HEK293T (cell line): ENCODE measurements around the gene IL17D.

Experiments used
- BHLHE40 ChIP-seq: fragments of 450-650 bp; IDR thresholded peaks from 2 replicates; pipeline ENCODE4 v1.6.1; 2016; ENCODE audit warnings: mild to moderate bottlenecking, moderate library complexity, borderline replicate concordance
- ELF4 ChIP-seq: fragments of 450-650 bp; IDR thresholded peaks from 2 replicates; pipeline ENCODE4 v1.6.1; 2017; ENCODE audit warnings: antibody characterized with exemption
- FOXK2 ChIP-seq: fragments of 450-650 bp; IDR thresholded peaks from 2 replicates; pipeline ENCODE4 v1.6.1; 2016; ENCODE audit warnings: mild to moderate bottlenecking
- FOXM1 ChIP-seq: fragments of 450-650 bp; IDR thresholded peaks from 2 replicates; pipeline ENCODE4 v1.6.1; 2017; ENCODE audit warnings: mild to moderate bottlenecking, borderline replicate concordance
- HDGF ChIP-seq: fragments of 450-650 bp; IDR thresholded peaks from 2 replicates; pipeline ENCODE4 v1.6.1; 2017; ENCODE audit warnings: antibody characterized with exemption, borderline replicate concordance
- LEF1 ChIP-seq: fragments of 450-650 bp; IDR thresholded peaks from 2 replicates; pipeline ENCODE4 v1.6.1; 2017; ENCODE audit warnings: mild to moderate bottlenecking, borderline replicate concordance
- SP1 ChIP-seq: fragments of 450-650 bp; IDR thresholded peaks from 2 replicates; pipeline ENCODE4 v1.6.1; 2017
- SUZ12 ChIP-seq: fragments of 450-650 bp; IDR thresholded peaks from 2 replicates; pipeline ENCODE4 v1.6.1; 2016; ENCODE audit warnings: mild to moderate bottlenecking
- TARDBP ChIP-seq: fragments of 450-650 bp; IDR thresholded peaks from 2 replicates; pipeline ENCODE4 v1.6.1; 2016

GRCh38 chr13:20689291-20689690 is 14.2 kb upstream of the IL17D start:
- no peak for TF ChIP-seq LEF1
- no peak for TF ChIP-seq ELF4
- no peak for TF ChIP-seq BHLHE40
- TF ChIP-seq FOXK2 = no peak
- no peak for TF ChIP-seq SP1
- no peak for TF ChIP-seq FOXM1
- TF ChIP-seq HDGF = no peak
- TF ChIP-seq SUZ12 = no peak
- TF ChIP-seq TARDBP = no peak
